CD4-positive, alpha-beta T cell (primary cell): ENCODE data around the gene IRF8. TPM values are rescaled to one million over a fixed set of nuclear protein-coding genes. Genes with fewer than 3 reads are reported as not detected.
A peak's percentile ranks its signal among the peaks of the same experiment; 100 is the strongest.

ENCODE experiments used
- ATAC-seq: fragments of 200-7000 bp; cut with Tn5 transposase; one replicate; pipeline ENCODE4 v1.10.0; 2022; ENCODE audit warnings: mild to moderate bottlenecking; ENCODE audit not compliant: poor library complexity
- CTCF ChIA-PET: fragments of 350-600 bp; sonication (Branson Sonifier 250); formaldehyde crosslinking; loops from one replicate; lab custom pipeline; 2021; ENCODE audit warnings: antibody characterized with exemption, inconsistent platforms; lab: Charles Lee
- POLR2A ChIA-PET: fragments of 350-600 bp; sonication (Branson Sonifier 250); formaldehyde crosslinking; loops from one replicate; lab custom pipeline; 2021; ENCODE audit warnings: antibody characterized with exemption, inconsistent platforms; lab: Charles Lee
- DNase-seq, 14 experiments: peaks; one replicate each; pipeline ENCODE4 v3.0.0-alpha.2; 2013 to 2020; ENCODE audit warnings: mixed read lengths in 2 of 14
- H3K27ac ChIP-seq, 2 donors: one replicate each; pipeline versions ENCODE4 v1.5.1 to v1.7.0; 2013; ENCODE audit warnings: low read length in 2 of 2, low read depth in 1 of 2, mild to moderate bottlenecking in 1 of 2
- H3K27me3 ChIP-seq, 2 experiments: 1 replicate in 1 of 2; 2 replicates in 1 of 2; pipeline versions ENCODE4 v1.6.1 to v1.7.0; 2013; ENCODE audit warnings: low read length in 2 of 2, control low read depth in 1 of 2, mild to moderate bottlenecking in 1 of 2, moderate library complexity in 1 of 2; ENCODE audit not compliant: insufficient read depth in 2 of 2, control insufficient read depth in 1 of 2
- H3K36me3 ChIP-seq: one replicate; pipeline ENCODE4 v1.6.1; 2013; ENCODE audit warnings: low read length, control low read depth; ENCODE audit not compliant: insufficient read depth
- H3K4me1 ChIP-seq: one replicate; pipeline ENCODE4 v1.6.1; 2013; ENCODE audit warnings: low read length, control low read depth; ENCODE audit not compliant: insufficient read depth
- H3K4me3 ChIP-seq: one replicate; pipeline ENCODE4 v1.5.1; 2013; ENCODE audit warnings: mild to moderate bottlenecking, low read length, moderate library complexity
- H3K9me3 ChIP-seq, 2 experiments: 1 replicate in 1 of 2; 2 replicates in 1 of 2; pipeline versions ENCODE4 v1.6.1 to v1.7.0; 2013; ENCODE audit warnings: low read length in 2 of 2, mild to moderate bottlenecking in 2 of 2, control low read depth in 1 of 2, moderate library complexity in 1 of 2; ENCODE audit not compliant: control insufficient read depth in 1 of 2, insufficient read depth in 1 of 2
- H3K27ac Mint-ChIP-seq: one replicate; pipeline ENCODE4 v1.8.0; 2020; ENCODE audit warnings: mixed read lengths
- H3K27me3 Mint-ChIP-seq: one replicate; pipeline ENCODE4 v1.8.0; 2021; ENCODE audit warnings: mixed read lengths
- H3K36me3 Mint-ChIP-seq: one replicate; pipeline ENCODE4 v1.8.0; 2021; ENCODE audit warnings: low read depth, mixed read lengths
- H3K4me1 Mint-ChIP-seq: one replicate; pipeline ENCODE4 v1.8.0; 2021; ENCODE audit warnings: low read depth, mixed read lengths
- H3K4me3 Mint-ChIP-seq: one replicate; pipeline ENCODE4 v1.8.0; 2020; ENCODE audit warnings: mild to moderate bottlenecking, mixed read lengths
- H3K9me3 Mint-ChIP-seq: one replicate; pipeline ENCODE4 v1.8.0; 2020; ENCODE audit warnings: mixed read lengths
- CTCF ChIP-seq: fragments of 200-600 bp; IDR thresholded peaks from one replicate; pipeline ENCODE4 v1.8.0; 2022; ENCODE audit warnings: antibody characterized with exemption, mild to moderate bottlenecking
- intact Hi-C, 2 experiments: fragments of 100-400 bp; cut with DNase I in 1 of 2; cut with micrococcal nuclease in 1 of 2; formaldehyde crosslinking; loops; one replicate each; pipeline versions ENCODE4 v1.15.1 to v1.9.0; 2023 to 2025; cut with DNase I, micrococcal nuclease
- total RNA-seq, 174 experiments: library from RNA in 2 of 174; stranded (reverse) in 2 of 174; gene quantifications; one replicate each; pipeline ENCODE4 v1.2.3 and lab custom pipeline; 2021 to 2026

The IRF8 gene
- total RNA-seq, 2 experiments from 2014 or later = 11.3 to 13.2 TPM

- Histone ChIP-seq H3K4me3 (no peak overlapping the region), H3K27ac (no peak overlapping the region), H3K9me3 (no peaks in the 10 kb centered on the region), H3K27me3 (no peaks in the 10 kb centered on the region), H3K36me3 (no peaks in the 10 kb centered on the region), H3K4me1 (peaks cover 9% of the 10 kb centered on the region)
- intact Hi-C loops = no loop called here
- peak in 4 of 14 experiments; percentile 14 to 62 (median 50) for DNase-seq
- ChIA-PET CTCF (no interaction called here), POLR2A (no interaction called here)
- TF ChIP-seq CTCF = no peak
- H3K36me3 Mint-ChIP-seq = no peaks in the 10 kb centered on the region
- no peaks in the 10 kb centered on the region for H3K27me3 Mint-ChIP-seq
- no peak overlapping the region for H3K27ac Mint-ChIP-seq
- no peak for ATAC-seq
- H3K4me1 Mint-ChIP-seq = peaks cover 4% of the 10 kb centered on the region
- H3K9me3 Mint-ChIP-seq = no peaks in the 10 kb centered on the region
- H3K4me3 Mint-ChIP-seq = no peak overlapping the region
Observed at GRCh38 chr16:85888405-85889331, 10.3 kb upstream of the IRF8 start.

GRCh38 chr16:85891033-85891775, 7.8 kb upstream of the IRF8 start:
- H3K36me3 Mint-ChIP-seq = no peaks in the 10 kb centered on the region
- CTCF ChIA-PET = no interaction called here
- no peaks in the 10 kb centered on the region for H3K27me3 Mint-ChIP-seq
- Histone ChIP-seq H3K27ac (no peak overlapping the region), H3K4me3 (no peak overlapping the region), H3K36me3 (no peaks in the 10 kb centered on the region), H3K4me1 (peaks cover 9% of the 10 kb centered on the region), H3K9me3 (no peaks in the 10 kb centered on the region), H3K27me3 (no peaks in the 10 kb centered on the region)
- no peak for TF ChIP-seq CTCF
- POLR2A ChIA-PET = no interaction called here
- ATAC-seq (no peak), DNase-seq (no peak)
- no peaks in the 10 kb centered on the region for H3K9me3 Mint-ChIP-seq
- peaks cover 4% of the 10 kb centered on the region for H3K4me1 Mint-ChIP-seq
- no peak overlapping the region for H3K4me3 Mint-ChIP-seq
- intact Hi-C loops = loop anchor here in 1 of 2 experiments (10.0 kb wide), 1 partner anchor 66 kb away; no protein-coding TSS in a partner anchor
- H3K27ac Mint-ChIP-seq = no peak overlapping the region

GRCh38 chr16:85891776-85892166, 7.2 kb upstream of the IRF8 start:
- Histone ChIP-seq H3K27me3 (no peaks in the 10 kb centered on the region), H3K27ac (no peak overlapping the region), H3K36me3 (no peaks in the 10 kb centered on the region), H3K4me1 (peaks cover 9% of the 10 kb centered on the region), H3K4me3 (no peak overlapping the region), H3K9me3 (no peaks in the 10 kb centered on the region)
- Mint-ChIP-seq H3K27ac (no peak overlapping the region), H3K36me3 (no peaks in the 10 kb centered on the region), H3K4me3 (no peak overlapping the region), H3K9me3 (no peaks in the 10 kb centered on the region), H3K4me1 (peaks cover 4% of the 10 kb centered on the region), H3K27me3 (no peaks in the 10 kb centered on the region)
- DNase-seq (no peak), ATAC-seq (no peak)
- CTCF ChIA-PET = no interaction called here
- TF ChIP-seq CTCF = no peak
- POLR2A ChIA-PET = no interaction called here
- intact Hi-C loops = loop anchor here in 1 of 2 experiments (10.0 kb wide), 1 partner anchor 67 kb away; no protein-coding TSS in a partner anchor
